ENCODE measurements around the gene SETD9. TPM values are rescaled to one million over a fixed set of nuclear protein-coding genes. Genes with fewer than 3 reads are reported as not detected.
A peak's percentile ranks its signal among the peaks of the same experiment; 100 is the strongest.

Gene SETD9
- total and polyA plus RNA-seq, 12 donors: 6.8 to 26.2 (median 16.1) TPM

DNA sequence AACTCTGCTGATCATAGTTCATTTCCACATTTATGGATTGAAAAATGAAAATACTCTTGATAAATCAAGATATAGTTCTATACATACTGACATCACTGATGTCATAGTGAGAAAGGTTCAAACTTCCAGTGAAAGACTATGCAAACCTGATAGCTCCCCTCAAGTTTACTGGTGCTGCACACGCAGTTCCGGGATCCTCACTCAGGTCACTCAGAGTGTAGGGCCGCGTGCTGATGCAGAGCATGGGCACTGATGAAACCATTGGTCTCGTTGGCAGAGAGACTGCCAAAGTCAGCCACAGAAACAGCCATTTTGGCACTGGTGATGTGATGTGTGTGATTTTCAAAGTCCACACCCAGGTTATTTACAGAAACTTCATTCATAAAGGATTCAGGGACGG, 13.5 kb downstream of the SETD9 start:
- TF ChIP-seq CTCF (IDR thresholded peaks at IDR 0.05): no peak

GRCh38 chr5:56934325-56934724, 24.9 kb downstream of the SETD9 start:
- DNase-seq: no peak
- H3K4me3 ChIP-seq: no peak overlapping the region
- ATAC-seq: peak in 2 of 8 donors; percentile 64 to 69
- peaks cover 0 to 7% (median 0%) of the 10 kb centered on the region in 9 donors for H3K4me1 ChIP-seq
- peaks cover 0 to 100% (median 76%) of the 10 kb centered on the region in 9 donors for H3K36me3 ChIP-seq
- 32 to 55% methylated on average over 1 of the region's 1 CpG for WGBS, 2 donors
- H3K27me3 ChIP-seq: no peaks in the 10 kb centered on the region
- TF ChIP-seq CTCF (IDR thresholded peaks at IDR 0.05): no peak
- no peaks in the 10 kb centered on the region for H3K9me3 ChIP-seq
- H3K27ac ChIP-seq: peak overlapping the region in 2 of 10 donors; percentile 6 to 28
- intact Hi-C loops (cut with DNase I): no loop called here

More for the DNA sequence above, 13.5 kb downstream of the SETD9 start:
- H3K4me3 ChIP-seq: no peak overlapping the region
- no peak for ATAC-seq
- no peak for DNase-seq
- H3K4me1 ChIP-seq: peaks cover 0 to 7% (median 3%) of the 10 kb centered on the region in 9 donors
- H3K36me3 ChIP-seq: peaks cover 0 to 94% (median 35%) of the 10 kb centered on the region in 9 donors
- H3K27me3 ChIP-seq: no peaks in the 10 kb centered on the region
- H3K9me3 ChIP-seq: no peaks in the 10 kb centered on the region
- WGBS, 2 donors: 97 to 98% methylated on average over 6 of the region's 6 CpGs
- intact Hi-C loops (cut with DNase I): no loop called here
- no peak overlapping the region for H3K27ac ChIP-seq

- ATAC-seq: no peak
- no peak for DNase-seq
- Histone ChIP-seq H3K27me3 (no peaks in the 10 kb centered on the region), H3K36me3 (peaks cover 0 to 100% (median 65%) of the 10 kb centered on the region in 9 donors), H3K9me3 (no peaks in the 10 kb centered on the region), H3K4me1 (peaks cover 0 to 17% (median 0%) of the 10 kb centered on the region in 9 donors), H3K4me3 (no peak overlapping the region), H3K27ac (no peak overlapping the region)
- 81 to 84% methylated on average over 1 of the region's 1 CpG for WGBS, 2 donors
- no peak for TF ChIP-seq CTCF (IDR thresholded peaks at IDR 0.05)
- intact Hi-C loops (cut with DNase I): no loop called here
These were observed 29.5 kb downstream of the SETD9 start for GRCh38 chr5:56938858-56939257.

- 28 to 32% methylated on average over 1 of the region's 1 CpG for WGBS, 2 donors
- intact Hi-C loops (cut with DNase I): no loop called here
- DNase-seq: no peak
- Histone ChIP-seq H3K36me3 (peaks cover 0 to 100% (median 60%) of the 10 kb centered on the region in 9 donors), H3K4me3 (no peak overlapping the region), H3K27me3 (no peaks in the 10 kb centered on the region), H3K4me1 (peaks cover 0 to 11% (median 0%) of the 10 kb centered on the region in 9 donors), H3K27ac (no peak overlapping the region), H3K9me3 (no peaks in the 10 kb centered on the region)
- no peak for ATAC-seq
- TF ChIP-seq CTCF (IDR thresholded peaks at IDR 0.05): no peak
These were observed 32.6 kb downstream of the SETD9 start for GRCh38 chr5:56941981-56942380.

Measured in heart right ventricle (tissue), 16 donors.